ENCODE results near the gene TIA1.

DNA sequence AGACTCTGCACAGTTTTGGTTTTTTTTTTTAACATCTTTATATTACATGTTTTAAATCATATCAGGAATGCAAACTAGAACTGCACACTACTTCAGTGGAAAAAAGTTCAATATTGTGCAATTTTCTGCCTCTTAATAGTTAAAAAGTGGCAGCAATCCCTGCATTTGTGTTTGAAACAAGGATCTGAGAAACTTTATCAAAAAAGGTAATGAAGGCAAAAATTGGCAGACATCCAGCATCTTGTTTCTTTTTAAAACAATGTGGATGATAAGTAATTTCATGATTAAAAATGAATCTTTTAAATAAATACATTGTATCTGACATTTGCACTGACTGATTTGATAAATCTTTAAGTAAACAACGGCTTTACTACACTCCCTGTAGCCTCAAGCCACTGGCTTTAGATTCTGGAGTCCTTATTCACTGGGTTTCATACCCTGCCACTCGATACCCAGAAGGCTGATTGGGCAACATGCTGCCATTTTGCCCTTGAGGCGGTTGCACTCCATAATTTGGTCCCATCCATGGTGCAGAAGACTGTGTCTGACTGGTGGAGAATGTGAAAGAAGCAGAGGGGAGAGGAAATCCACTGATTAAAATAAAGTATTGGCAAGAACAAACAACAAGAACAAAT lies 36.0 kb downstream of the TIA1 start:
- TF ChIP-seq, protein P1, sequence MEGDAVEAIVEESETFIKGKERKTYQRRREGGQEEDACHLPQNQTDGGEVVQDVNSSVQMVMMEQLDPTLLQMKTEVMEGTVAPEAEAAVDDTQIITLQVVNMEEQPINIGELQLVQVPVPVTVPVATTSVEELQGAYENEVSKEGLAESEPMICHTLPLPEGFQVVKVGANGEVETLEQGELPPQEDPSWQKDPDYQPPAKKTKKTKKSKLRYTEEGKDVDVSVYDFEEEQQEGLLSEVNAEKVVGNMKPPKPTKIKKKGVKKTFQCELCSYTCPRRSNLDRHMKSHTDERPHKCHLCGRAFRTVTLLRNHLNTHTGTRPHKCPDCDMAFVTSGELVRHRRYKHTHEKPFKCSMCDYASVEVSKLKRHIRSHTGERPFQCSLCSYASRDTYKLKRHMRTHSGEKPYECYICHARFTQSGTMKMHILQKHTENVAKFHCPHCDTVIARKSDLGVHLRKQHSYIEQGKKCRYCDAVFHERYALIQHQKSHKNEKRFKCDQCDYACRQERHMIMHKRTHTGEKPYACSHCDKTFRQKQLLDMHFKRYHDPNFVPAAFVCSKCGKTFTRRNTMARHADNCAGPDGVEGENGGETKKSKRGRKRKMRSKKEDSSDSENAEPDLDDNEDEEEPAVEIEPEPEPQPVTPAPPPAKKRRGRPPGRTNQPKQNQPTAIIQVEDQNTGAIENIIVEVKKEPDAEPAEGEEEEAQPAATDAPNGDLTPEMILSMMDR (IDR thresholded peaks at IDR 0.05; ENCODE audit: low read length): no peak
- TF ChIP-seq EZH2 (optimal IDR thresholded peaks at IDR 0.05; ENCODE audit: low read depth, low read length) (no peak), EZH2phosphoT487 (IDR thresholded peaks at IDR 0.05; ENCODE audit: low read length) (no peak)

Measured in MM.1S (cell line).